NCI-H524 treated with DMSO at 0.1 percent for 48 hours (cell line): ENCODE data around the gene MINDY4.

Source experiments
- DNase-seq: peaks from one replicate; lab custom pipeline; 2025; lab: John Stamatoyannopoulos, UW

Gene MINDY4

DNA sequence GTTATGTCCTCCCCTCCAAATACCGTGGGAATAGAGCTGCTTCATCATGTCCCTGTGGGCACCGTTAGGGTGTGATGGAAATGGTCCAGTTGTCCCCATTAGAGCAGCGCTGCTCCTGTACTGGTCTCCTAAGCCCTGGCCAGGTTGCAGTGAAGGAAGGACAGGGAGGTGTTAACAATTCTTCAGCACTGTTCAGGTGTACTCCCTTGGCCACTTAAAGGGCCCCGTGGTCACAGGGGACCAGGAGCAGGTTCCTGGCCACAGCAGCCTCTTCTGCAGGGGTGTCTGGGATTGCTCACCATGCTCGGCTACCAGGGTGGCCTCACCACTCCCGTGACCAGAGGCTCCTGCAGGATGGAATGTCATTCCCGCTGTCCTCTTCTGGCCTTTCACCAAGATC lies 65.8 kb downstream of the MINDY4 start:
- no peak for DNase-seq

DNA sequence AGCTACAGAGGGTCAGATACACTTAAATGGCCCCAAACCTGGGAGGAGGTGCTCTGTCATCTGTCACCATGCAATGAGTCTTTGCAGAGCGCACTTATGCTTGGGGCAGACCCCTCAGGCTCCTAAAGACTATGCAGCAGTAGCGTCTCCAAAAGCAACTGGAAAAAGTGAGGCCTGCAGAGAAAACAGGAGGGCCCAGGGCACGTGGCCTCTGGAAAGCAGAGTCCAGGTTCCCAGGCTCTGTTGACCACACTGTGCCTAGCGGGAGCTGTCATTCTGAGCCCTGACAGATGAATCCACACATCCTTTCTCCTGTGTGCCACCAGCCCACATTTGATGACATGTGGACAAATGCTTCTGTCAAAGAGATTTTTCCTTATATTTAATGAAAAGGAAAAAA lies 66.4 kb downstream of the MINDY4 start:
- DNase-seq = no peak

GRCh38 chr7:30838008-30838407 lies 66.8 kb downstream of the MINDY4 start:
- no peak for DNase-seq

DNA sequence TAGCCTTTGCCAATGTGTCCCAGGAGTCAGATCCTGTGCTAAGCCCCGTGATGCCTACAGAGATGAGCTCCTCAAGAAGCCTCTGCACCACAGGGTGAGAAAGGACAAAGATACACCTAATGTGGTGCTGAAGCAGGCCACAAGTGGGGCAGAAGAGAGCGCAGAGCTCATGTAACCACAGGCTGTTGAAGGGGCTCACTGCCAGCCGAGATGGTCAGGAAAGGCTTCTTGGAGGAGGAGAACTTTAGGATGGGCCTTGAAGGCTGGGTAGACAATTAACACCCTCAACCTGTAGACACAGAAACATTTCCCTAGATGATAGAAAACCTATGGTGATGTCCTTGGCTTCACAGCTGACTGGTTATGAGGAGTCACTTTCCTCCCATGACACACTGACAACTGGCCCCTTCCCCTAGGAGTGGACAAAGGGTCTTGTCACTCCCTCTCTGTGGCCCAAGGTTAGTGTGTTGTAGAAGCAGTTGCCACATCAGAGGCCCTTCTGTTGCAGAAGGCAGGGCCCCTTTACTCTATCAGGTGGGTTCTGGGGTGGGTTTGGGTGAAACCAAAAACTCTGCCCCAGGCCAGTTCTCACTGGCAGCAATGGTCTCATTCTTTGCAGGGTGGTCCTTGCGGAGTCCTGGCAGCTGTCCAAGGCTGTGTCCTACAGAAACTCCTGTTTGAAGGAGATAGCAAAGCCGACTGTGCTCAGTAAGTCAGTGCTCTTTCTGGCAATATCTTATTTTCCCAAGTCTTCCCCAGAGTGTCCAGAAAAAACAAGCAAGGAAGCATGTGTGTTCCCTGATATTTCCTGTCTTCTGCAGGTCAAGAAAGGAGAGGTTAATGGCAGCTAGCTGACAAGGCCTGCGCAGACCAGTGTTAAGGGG lies 69.2 kb downstream of the MINDY4 start:
- no peak for DNase-seq

DNA sequence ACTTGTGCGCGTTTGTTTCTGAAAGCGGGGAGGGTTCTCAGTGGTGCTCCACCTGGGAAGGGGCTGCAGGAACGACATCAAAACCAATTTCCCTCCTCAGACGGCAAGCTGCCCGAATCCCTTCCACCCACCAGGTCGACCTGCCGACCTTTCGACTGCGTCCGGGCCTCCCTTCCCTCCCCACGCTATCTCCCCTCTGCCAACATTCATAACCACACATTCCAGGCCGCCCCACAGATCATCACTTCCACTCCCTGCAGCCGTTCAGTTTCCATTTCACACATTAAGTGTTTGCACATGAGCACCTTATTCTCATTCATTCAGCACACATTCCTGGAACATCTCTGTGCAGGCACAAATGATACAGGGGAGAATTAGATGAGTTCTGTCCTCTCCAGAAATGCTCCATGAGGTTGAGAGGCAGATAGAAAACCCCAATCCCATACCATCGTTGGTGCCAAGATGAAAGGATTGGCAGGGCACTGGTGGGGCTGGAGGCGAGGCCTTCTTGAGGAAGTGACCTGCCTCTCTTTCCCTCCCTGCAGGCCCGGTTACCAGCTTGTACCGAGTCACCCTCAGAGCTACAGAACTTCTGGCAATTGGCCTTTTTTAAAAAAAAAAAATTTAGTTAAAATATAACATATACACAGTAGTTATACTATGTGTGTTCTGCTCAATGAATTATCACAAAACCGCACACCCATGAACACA lies 70.0 kb downstream of the MINDY4 start:
- DNase-seq = no peak

GRCh38 chr7:30841801-30842541 lies 70.8 kb downstream of the MINDY4 start:
- DNase-seq = no peak

- DNase-seq = no peak
Measured at GRCh38 chr7:30842542-30843451, 71.6 kb downstream of the MINDY4 start.

DNA sequence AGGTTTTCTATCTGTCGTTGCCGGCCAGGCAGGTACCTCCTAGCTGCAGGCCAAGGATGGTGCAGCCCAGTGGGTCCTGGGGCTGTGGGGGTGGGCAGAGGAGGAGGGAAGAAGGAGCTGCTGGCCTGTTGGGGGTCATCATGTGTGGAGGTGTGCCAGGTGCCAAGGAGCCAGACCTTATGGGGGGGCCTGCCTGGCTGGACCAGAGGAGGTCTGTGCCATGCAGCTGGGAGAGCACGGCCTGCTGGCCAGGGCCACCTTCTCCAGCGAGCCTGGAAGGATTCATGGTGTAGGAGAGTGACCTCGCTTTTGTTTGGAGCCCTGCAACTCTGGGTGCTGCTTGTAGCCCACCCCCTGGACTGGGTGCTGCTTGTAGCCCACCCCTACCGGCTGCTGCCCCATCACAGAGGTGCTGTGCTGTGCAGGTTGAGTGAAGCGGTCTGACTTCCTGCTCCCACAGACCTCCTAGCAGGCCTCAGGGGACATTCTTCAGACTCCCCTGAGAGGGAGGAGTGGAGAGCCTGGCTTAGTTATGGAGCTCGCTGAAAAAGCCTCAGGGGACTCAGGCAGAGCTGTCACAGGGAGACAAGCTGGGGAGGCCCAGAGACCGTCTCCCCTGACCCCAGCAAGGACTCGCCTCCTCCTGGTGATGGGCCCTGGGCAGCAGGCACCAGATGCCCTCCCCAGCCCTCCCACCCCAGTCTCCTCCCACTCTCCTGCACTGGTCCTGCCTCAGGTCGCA lies 72.7 kb downstream of the MINDY4 start:
- no peak for DNase-seq

GRCh38 chr7:30844483-30844874 lies 73.3 kb downstream of the MINDY4 start:
- no peak for DNase-seq

GRCh38 chr7:30844916-30845315 lies 73.7 kb downstream of the MINDY4 start:
- DNase-seq = no peak

- DNase-seq = no peak
Measured at GRCh38 chr7:30845426-30846135, 74.4 kb downstream of the MINDY4 start.

GRCh38 chr7:30846378-30846777 lies 75.2 kb downstream of the MINDY4 start:
- DNase-seq = no peak

DNA sequence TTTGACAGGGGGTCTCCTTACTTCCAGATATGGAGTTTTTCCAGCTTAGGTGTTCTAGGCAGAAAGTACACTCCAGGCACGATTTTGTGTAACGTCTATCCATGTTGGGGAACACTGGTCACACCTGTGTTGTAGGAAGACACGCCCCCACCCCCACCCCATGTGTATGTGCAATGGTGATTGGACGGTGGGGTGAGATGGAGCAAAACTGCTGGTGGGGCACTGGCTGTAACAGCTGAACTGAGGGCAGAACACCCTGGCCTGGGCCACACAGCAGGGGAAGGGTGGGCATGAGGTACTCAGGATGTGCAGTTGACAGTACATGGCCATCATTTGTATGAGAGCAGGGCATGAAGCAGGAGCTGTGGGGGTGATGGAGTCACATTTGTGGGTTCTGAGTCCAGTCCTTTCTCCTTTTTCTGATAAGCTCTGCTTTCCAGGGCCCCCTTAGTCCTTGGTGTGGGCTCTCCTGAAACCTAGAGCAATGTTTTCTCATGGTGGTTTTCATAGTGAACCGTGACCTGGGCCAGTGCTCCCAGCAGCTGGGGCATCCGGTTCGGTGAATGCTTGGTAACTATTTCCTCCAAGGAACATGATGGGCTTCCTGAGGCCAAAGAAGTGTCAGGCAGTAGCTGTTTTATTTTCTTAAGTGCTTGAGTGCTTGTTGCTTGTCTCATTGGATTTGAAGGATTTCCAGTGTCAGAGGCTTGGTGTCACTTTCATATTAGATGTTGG lies 77.1 kb downstream of the MINDY4 start:
- no peak for DNase-seq

- DNase-seq = no peak
Measured at GRCh38 chr7:30849565-30849964, 78.3 kb downstream of the MINDY4 start.

- DNase-seq = no peak
Measured at GRCh38 chr7:30850426-30850825, 79.2 kb downstream of the MINDY4 start.

DNA sequence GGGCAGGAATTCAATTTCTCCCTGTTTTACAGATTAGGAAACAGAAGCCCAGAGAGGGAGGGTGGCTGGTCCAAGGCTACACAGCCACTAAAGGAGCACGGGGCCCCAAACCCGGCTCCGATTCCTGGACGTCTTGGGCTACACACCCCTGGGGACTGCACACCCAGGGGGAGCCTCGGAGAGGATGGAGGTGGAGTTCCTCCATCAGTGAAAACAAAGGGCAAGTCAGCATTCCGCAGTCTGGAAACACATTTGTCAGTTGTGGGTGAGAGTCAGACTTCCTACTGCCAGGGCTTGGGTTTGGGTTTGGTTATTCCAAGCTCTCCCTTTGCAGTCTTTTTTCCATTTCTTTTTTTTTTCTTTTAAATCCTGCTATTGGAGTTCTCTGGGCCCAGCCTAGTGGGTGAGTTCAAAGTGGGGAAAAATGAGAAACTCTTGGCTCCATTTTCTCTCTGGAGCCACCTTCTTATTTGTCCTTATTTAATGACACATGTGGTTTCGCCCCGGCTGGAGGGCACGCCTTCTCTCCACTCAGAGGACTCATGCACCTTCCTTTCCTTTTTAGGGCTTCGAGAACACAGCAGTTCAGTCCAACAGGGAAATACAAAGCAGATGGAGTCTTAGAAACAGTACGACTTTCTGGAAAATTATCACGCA lies 80.6 kb downstream of the MINDY4 start:
- no peak for DNase-seq

DNA sequence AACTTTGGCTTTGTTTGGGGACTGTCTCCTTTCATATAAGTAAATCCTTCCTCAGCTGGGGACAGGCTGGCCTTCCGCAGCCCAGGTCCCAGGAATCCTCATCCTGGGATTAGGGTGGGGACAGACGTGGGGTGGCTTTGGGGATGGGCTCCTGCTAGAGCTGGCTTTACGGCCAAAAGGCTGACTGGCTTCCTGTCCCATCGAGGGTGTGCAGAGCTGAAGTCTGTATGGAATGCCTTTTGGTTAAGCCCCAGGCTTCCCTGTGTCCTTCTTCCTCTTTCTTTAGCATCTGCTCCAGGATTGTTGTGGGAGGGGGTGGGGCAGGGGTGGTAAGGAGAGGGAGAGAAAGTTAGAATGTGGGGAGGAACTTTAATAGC lies 81.1 kb downstream of the MINDY4 start:
- no peak for DNase-seq

DNA sequence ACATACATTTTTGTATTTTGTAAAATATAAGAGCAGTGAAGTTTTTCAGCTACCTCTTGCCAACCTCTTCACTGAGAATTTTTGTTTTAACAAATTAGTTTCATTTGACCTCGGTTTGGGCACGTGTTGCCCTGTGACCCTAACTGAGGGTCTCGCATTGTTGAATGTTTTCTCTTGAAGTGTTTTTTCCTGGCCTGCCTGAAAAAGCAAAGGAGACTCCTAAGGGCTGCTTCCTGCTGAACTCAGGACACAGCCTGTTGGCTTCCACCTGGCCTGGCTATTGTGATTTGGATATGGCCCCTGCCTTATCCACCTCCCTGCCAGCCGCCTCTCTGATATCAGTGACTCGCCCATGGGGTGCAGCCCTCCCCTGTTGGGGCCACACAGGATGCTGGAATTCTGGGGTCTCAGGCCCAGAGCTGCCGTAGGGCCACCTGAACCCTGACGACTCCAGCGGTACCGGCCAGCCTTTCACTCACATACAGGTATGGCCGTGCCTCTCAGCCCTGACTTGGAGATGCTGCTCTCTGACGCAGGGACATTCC lies 81.6 kb downstream of the MINDY4 start:
- no peak for DNase-seq

- DNase-seq = no peak
Measured at GRCh38 chr7:30853576-30853975, 82.4 kb downstream of the MINDY4 start.
